Astrocyte of the spinal cord (primary cell): ENCODE measurements around the gene EIF4E1B.

Experiments used
- DNase-seq: peaks from one replicate; pipeline ENCODE4 v3.0.0; 2011; ENCODE audit warnings: low read depth, low spot score
- H3K4me3 ChIP-seq: 2 replicates; pipeline ENCODE4 v1.5.1; 2011; ENCODE audit warnings: low read depth, mild to moderate bottlenecking, low read length, moderate library complexity
- in situ Hi-C: cut with HindIII; loops from 2 replicates; pipeline ENCODE4 v1.10.0; 2017; ENCODE audit warnings: low sequenced_read_pairs
- TF ChIP-seq, protein P1 (sequence below): IDR thresholded peaks from 2 replicates; pipeline ENCODE4 v1.5.1; 2012; ENCODE audit warnings: low read depth, mild to moderate bottlenecking, low read length, inconsistent platforms

Gene EIF4E1B

DNA sequence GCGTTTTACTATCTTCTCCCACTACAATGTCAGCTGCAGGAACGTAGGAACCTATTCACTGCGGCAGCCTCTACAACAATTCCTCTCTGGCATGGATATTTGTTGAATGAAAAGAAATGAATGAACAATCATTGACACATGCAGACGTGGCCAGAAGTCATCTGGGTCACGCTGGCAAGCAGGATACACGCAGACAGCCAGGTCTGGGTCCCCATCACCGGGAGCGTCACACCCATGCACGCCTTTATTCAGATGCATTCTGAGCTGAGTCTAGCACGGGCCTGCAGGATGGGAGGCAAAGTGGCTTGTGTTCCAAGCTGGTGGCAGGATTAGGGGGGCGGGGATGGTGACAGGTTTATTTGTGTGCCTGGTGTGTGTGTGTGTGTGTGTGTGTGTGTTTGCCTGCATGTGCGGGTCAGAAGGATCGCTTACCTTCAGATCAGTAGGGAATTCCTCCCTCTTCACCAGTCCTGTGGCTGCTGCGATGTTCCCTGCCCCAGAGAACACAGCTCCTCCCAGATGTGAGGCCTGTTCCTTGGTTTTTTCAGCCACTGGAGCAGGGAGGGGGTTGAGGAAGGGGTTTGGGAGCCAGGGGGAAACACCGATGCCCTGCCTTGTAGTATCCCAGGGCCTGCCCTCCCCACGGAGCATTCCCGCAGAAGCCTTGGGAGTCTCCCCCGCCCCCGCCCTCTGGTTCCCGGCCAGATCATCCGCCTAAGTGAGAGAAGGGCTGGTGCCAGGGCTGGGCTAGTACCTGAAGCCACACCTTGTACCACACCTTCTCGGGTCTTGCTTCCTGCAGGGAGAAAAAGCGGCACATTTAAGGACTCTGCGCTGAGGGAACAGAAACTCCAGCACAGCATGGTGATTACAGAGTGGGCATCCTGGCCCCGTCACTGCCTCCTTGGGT, 4.3 kb upstream of the EIF4E1B start:
- TF ChIP-seq, protein P1, sequence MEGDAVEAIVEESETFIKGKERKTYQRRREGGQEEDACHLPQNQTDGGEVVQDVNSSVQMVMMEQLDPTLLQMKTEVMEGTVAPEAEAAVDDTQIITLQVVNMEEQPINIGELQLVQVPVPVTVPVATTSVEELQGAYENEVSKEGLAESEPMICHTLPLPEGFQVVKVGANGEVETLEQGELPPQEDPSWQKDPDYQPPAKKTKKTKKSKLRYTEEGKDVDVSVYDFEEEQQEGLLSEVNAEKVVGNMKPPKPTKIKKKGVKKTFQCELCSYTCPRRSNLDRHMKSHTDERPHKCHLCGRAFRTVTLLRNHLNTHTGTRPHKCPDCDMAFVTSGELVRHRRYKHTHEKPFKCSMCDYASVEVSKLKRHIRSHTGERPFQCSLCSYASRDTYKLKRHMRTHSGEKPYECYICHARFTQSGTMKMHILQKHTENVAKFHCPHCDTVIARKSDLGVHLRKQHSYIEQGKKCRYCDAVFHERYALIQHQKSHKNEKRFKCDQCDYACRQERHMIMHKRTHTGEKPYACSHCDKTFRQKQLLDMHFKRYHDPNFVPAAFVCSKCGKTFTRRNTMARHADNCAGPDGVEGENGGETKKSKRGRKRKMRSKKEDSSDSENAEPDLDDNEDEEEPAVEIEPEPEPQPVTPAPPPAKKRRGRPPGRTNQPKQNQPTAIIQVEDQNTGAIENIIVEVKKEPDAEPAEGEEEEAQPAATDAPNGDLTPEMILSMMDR: no peak
- DNase-seq: no peak
- no peak overlapping the region for H3K4me3 ChIP-seq
- in situ Hi-C loops: no loop called here

DNA sequence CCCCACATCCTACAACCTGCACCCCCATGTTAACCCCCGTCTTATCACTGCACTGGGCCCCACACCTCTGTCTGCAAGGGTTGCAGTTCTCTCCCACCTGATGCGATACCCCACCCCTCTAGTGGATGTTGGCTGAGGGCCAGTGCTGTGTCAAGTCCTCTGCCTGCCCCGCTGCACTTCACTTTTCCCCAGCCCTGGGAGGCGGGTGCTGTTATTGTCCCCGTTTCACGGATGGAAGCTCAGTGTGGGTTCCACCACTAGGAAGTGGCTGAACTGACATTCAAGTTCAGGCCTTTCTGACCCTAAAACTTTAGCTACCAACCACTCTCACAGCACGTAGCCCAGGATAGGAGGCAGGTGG, 3.6 kb upstream of the EIF4E1B start:
- TF ChIP-seq, protein P1: no peak
- no peak overlapping the region for H3K4me3 ChIP-seq
- DNase-seq: no peak
- in situ Hi-C loops: no loop called here

- H3K4me3 ChIP-seq: no peak overlapping the region
- TF ChIP-seq, protein P1: no peak
- in situ Hi-C loops: no loop called here
- no peak for DNase-seq
These were observed 2.9 kb upstream of the EIF4E1B start for GRCh38 chr5:176627582-176627981.

- no peak for DNase-seq
- in situ Hi-C loops: no loop called here
- no peak overlapping the region for H3K4me3 ChIP-seq
- TF ChIP-seq, protein P1: no peak
These were observed 1.9 kb upstream of the EIF4E1B start for GRCh38 chr5:176628406-176629228.

DNA sequence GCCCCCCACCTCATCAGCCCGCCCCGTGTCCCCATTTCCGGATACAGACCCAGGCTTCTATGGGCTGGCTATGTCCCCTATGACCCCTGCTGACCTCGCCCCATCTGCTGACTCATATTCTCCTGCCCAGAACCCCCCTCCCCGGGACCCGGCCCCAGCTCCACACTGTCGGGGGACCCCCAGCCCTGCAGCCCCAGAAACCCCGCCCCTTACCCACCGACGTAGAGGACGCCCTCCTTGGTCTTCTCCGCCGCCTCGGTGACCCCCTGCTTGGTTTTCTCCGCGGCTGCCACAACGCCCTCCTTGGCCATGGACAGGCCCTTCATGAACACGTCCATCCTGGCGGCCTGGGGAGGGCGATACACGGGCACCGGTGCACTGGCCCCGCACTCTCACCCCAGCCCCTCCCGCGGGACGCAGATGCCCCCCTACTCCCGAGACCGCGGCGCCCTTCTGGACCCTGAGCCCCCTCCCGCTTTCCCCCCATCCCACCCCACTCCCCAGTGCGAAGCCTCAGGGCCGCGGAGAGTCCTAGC, 1.1 kb upstream of the EIF4E1B start:
- DNase-seq: no peak
- no peak overlapping the region for H3K4me3 ChIP-seq
- TF ChIP-seq, protein P1: no peak
- in situ Hi-C loops: no loop called here

DNA sequence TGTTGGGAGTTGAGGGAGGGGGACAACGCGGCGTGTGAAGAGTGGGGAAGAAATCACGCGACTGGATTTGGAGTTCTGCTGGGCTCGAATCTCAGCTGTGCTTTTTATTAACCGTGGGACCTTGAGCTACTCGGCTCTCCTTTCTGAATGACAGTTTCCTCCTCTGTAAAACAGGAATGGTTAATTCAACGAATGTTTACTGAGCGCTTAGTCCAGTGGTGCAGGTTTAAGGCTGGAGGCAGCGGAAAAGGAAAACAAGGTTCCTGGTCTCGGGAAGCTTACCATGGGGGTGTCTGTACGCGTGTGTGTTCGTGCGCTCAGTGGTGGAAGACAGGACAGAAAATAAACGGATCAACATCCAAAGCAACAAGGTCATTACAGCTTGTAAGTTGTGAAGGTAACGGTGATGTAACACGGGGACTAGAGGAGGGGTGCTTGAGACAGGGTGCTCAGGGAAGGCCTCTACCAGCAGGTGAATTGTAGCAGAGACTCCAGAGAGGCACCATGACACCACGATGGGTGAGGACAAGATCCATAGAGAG, 277 bp downstream of the EIF4E1B start:
- TF ChIP-seq, protein P1: no peak
- in situ Hi-C loops: no loop called here
- peak; percentile 22 for DNase-seq
- peak overlapping the region; percentile 28 for H3K4me3 ChIP-seq
